GM12878 (cell line): Measurements from ENCODE around the gene EPHB2.

Source experiments
- ATF3 ChIP-seq: IDR thresholded peaks from 2 replicates; pipeline ENCODE4 v1.6.1; 2011; ENCODE audit warnings: low read depth, mild to moderate bottlenecking, low read length, moderate library complexity, borderline replicate concordance; ENCODE audit errors: extremely low read depth
- FOS ChIP-seq: IDR thresholded peaks from 3 replicates; pipeline ENCODE4 v1.6.1; 2011; ENCODE audit warnings: borderline replicate concordance; ENCODE audit not compliant: insufficient read length; ENCODE audit errors: extremely low read depth
- HCFC1 ChIP-seq: fragments of 150-350 bp; IDR thresholded peaks from 2 replicates; pipeline ENCODE4 v1.6.1; 2014; ENCODE audit warnings: low read length
- ZBTB40 ChIP-seq: fragments of 450-650 bp; IDR thresholded peaks from 2 replicates; pipeline ENCODE4 v1.6.1; 2016; ENCODE audit warnings: mild to moderate bottlenecking, moderate library complexity, borderline replicate concordance

- TF ChIP-seq ZBTB40 (no peak), ATF3 (no peak), FOS (no peak), HCFC1 (no peak)
Measured at GRCh38 chr1:22831729-22832413, 121.2 kb downstream of the EPHB2 start.
